Measurements from ENCODE around the gene OARD1. TPM values are rescaled to one million over a fixed set of nuclear protein-coding genes. Genes with fewer than 3 reads are reported as not detected.
"Not testable (repeated sequence)": the region's sequence is repeated elsewhere in the genome, so short reads cannot be mapped to it uniquely, and the experiment has no call there.

OARD1 gene
- total RNA-seq, 1 donor from 2014 or later, result 24.4 TPM

DNA sequence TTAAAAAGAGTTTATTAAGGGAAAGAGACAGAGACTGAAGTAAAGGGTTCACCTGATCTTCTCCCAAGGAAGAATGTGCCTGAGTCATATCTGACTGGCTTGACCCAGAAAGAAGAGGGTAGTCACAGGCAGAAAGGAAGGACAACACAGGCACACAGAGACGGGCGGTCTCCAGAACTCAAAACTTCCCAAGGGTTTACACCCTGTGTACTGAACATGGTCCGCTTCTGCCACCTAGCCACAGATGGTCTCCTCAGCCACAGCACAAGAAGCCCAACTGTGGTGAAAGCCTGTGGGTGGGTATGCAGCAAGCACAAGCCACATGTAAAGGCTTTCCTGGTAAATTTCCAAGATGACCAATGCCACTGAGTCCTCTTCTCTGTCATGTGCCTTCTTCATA, 50.3 kb downstream of the OARD1 start:
- peaks cover 3% of the 10 kb centered on the region for H3K36me3 Mint-ChIP-seq (ENCODE audit: unreplicated experiment)
- H3K27ac Mint-ChIP-seq (ENCODE audit: unreplicated experiment), result no peak overlapping the region
- no peak for DNase-seq
- TF ChIP-seq, protein P1, sequence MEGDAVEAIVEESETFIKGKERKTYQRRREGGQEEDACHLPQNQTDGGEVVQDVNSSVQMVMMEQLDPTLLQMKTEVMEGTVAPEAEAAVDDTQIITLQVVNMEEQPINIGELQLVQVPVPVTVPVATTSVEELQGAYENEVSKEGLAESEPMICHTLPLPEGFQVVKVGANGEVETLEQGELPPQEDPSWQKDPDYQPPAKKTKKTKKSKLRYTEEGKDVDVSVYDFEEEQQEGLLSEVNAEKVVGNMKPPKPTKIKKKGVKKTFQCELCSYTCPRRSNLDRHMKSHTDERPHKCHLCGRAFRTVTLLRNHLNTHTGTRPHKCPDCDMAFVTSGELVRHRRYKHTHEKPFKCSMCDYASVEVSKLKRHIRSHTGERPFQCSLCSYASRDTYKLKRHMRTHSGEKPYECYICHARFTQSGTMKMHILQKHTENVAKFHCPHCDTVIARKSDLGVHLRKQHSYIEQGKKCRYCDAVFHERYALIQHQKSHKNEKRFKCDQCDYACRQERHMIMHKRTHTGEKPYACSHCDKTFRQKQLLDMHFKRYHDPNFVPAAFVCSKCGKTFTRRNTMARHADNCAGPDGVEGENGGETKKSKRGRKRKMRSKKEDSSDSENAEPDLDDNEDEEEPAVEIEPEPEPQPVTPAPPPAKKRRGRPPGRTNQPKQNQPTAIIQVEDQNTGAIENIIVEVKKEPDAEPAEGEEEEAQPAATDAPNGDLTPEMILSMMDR (IDR thresholded peaks at IDR 0.05; ENCODE audit: partially characterized antibody, unreplicated experiment), result no peak
- H3K9me3 Mint-ChIP-seq (ENCODE audit: unreplicated experiment), result no peaks in the 10 kb centered on the region
- H3K27me3 Mint-ChIP-seq (ENCODE audit: unreplicated experiment), result no peaks in the 10 kb centered on the region
- no peaks in the 10 kb centered on the region for H3K4me1 Mint-ChIP-seq (ENCODE audit: low read depth, unreplicated experiment)
- no peak overlapping the region for H3K4me3 Mint-ChIP-seq (ENCODE audit: unreplicated experiment)

DNA sequence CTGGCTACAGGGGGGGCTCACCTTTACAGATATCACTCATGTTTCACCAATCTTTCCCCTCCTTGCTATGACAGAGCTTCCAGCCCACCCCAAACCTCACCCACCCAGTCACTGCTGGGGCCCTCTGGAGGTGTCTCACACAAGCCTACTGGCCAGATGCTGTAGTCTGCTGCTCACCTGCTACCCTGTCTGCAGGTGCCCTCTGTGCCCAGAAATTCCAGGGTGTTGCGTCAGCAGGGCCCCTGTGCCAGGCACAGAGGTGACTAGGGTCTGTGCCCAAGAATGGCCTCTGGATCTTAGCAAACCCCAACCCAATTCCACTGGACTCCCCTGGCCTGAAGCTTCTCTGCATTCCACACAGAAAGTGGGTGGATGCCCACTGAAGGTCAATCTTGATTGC, 54.5 kb downstream of the OARD1 start:
- no peak overlapping the region for H3K27ac Mint-ChIP-seq (ENCODE audit: unreplicated experiment)
- no peaks in the 10 kb centered on the region for H3K9me3 Mint-ChIP-seq (ENCODE audit: unreplicated experiment)
- TF ChIP-seq, protein P1 (IDR thresholded peaks at IDR 0.05; ENCODE audit: partially characterized antibody, unreplicated experiment), result no peak
- H3K4me3 Mint-ChIP-seq (ENCODE audit: unreplicated experiment), result no peak overlapping the region
- no peaks in the 10 kb centered on the region for H3K27me3 Mint-ChIP-seq (ENCODE audit: unreplicated experiment)
- H3K4me1 Mint-ChIP-seq (ENCODE audit: low read depth, unreplicated experiment), result peaks cover 2% of the 10 kb centered on the region
- no peak for DNase-seq
- H3K36me3 Mint-ChIP-seq (ENCODE audit: unreplicated experiment), result peaks cover 3% of the 10 kb centered on the region

DNA sequence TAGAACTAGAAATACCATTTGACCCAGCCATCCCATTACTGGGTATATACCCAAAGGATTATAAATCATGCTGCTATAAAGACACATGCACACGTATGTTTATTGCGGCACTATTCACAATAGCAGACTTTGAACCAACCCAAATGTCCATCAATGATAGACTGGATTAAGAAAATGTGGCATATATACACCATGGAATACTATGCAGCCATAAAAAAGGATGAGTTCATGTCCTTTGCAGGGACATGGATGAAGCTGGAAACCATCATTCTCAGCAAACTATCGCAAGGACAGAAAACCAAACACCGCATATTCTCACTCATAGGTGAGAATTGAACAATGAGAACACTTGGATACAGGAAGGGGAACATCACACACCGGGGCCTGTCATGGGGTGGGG, 56.3 kb downstream of the OARD1 start:
- not testable (repeated sequence) for H3K4me3 Mint-ChIP-seq (ENCODE audit: unreplicated experiment); H3K9me3 Mint-ChIP-seq (ENCODE audit: unreplicated experiment); H3K4me1 Mint-ChIP-seq (ENCODE audit: low read depth, unreplicated experiment); DNase-seq; H3K36me3 Mint-ChIP-seq (ENCODE audit: unreplicated experiment); H3K27ac Mint-ChIP-seq (ENCODE audit: unreplicated experiment); H3K27me3 Mint-ChIP-seq (ENCODE audit: unreplicated experiment)

DNA sequence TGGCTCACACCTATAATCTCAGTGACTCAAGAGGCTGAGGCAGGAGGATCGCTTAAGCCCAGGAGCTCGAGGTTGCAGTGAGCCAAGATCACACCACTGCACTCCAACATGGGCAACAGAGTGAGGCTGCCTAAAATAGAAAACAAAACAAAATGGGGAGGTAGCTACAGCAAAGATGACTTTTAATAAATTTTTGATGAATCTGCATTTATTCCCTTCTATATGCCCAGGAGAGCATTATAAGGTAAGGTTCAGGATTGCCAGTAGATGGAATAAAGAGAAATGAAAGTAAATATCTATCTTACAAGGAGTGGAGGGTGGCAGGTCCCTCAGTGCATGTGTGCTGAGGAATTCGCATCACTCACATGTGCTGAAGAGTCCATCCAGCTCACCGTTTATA, 57.4 kb downstream of the OARD1 start:
- Mint-ChIP-seq H3K4me3 (ENCODE audit: unreplicated experiment) (no peak overlapping the region), H3K9me3 (ENCODE audit: unreplicated experiment) (no peaks in the 10 kb centered on the region), H3K27ac (ENCODE audit: unreplicated experiment) (no peak overlapping the region), H3K36me3 (ENCODE audit: unreplicated experiment) (peaks cover 6% of the 10 kb centered on the region), H3K27me3 (ENCODE audit: unreplicated experiment) (no peaks in the 10 kb centered on the region), H3K4me1 (ENCODE audit: low read depth, unreplicated experiment) (peaks cover 8% of the 10 kb centered on the region)
- TF ChIP-seq, protein P1 (IDR thresholded peaks at IDR 0.05; ENCODE audit: partially characterized antibody, unreplicated experiment), result no peak
- no peak for DNase-seq

Other genes with a start within 250 kb of the OARD1 start
- 1.0 TPM for gene UNC5CL, start 33.1 kb downstream of the OARD1 start, total RNA-seq (ENCODE audit: unreplicated experiment)
- gene TSPO2, start 29.9 kb downstream of the OARD1 start, total RNA-seq (ENCODE audit: unreplicated experiment), result not detected
- gene APOBEC2, start 19.2 kb downstream of the OARD1 start, total RNA-seq (ENCODE audit: unreplicated experiment), result 0.61 TPM
- gene NFYA, start 618 bp upstream of the OARD1 start, total RNA-seq (ENCODE audit: unreplicated experiment), result 47.8 TPM
- not detected for gene TREML1, start 82.0 kb upstream of the OARD1 start, total RNA-seq (ENCODE audit: unreplicated experiment)
- not detected for gene TREM2, start 90.8 kb upstream of the OARD1 start, total RNA-seq (ENCODE audit: unreplicated experiment)
- gene TREML2, start 128.8 kb upstream of the OARD1 start, total RNA-seq (ENCODE audit: unreplicated experiment), result not detected
- not detected for gene TREML4, start 156.0 kb upstream of the OARD1 start, total RNA-seq (ENCODE audit: unreplicated experiment)
- gene TREM1, start 214.3 kb upstream of the OARD1 start, total RNA-seq (ENCODE audit: unreplicated experiment), result not detected